Endometrial microvascular endothelial cells (primary cell): Measurements from ENCODE around the gene KLHL20. TPM values are rescaled to one million over a fixed set of nuclear protein-coding genes. Genes with fewer than 3 reads are reported as not detected.

Experiments used
- in situ Hi-C: cut with HindIII; loops from 2 replicates; pipeline ENCODE4 v1.10.0; 2017; ENCODE audit warnings: low sequenced_read_pairs, low pct_unique_long_range_greater_than_20kb; ENCODE audit errors: inconsistent ontology term
- total RNA-seq: library from RNA; depleted of rRNA; stranded (reverse); fragments of >200 nt; gene quantifications from one replicate; pipeline ENCODE4 v1.2.3, GENCODE V29; 2015; ENCODE audit errors: inconsistent ontology term

The KLHL20 gene
- total RNA-seq, 1 donor from 2014 or later, result 18.2 TPM

DNA sequence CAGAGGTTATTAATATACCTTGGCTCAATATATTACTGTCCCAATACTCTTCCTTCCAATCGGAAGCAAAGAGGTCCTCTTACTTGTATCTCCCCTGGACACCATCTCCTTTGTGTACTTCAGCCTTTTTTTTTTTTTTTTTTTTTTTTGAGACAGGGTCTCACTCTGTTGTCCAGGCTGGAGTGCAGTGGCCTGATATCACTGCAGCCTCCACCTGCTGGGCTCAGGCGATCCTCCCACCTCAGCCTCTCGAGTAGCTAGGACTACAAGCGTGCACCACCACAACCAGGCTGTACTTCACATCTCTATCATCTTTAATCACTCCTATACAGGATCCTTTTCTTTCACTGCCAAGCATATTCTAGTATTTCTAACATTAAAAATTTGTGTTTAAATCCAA, 106.9 kb downstream of the KLHL20 start:
- in situ Hi-C loops, result no loop called here

DNA sequence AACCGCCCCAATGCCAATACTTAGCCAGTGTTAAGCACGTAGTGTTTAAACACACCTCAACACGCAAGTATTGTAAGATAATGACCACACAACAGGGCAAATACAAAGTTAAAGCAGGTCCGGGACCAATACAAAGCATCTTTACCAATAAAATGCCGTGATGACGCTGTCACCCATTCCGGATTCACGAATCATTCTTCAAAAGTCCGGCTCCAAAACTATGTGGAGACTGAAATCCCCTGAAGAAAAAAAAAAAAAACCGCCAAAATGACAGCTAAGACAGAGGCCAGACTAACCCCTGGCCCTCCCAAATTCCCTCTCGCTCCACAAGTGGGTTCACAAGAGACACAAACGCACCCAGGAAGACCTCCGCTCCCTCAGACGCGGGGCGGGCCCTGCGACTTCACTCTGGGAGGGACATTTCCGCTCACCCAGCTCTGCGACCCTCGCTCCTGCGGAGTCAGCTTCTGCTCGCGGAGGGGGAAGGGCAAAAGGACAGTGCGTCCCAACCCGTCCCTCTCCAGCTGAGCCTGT, 109.1 kb downstream of the KLHL20 start:
- in situ Hi-C loops, result no loop called here

DNA sequence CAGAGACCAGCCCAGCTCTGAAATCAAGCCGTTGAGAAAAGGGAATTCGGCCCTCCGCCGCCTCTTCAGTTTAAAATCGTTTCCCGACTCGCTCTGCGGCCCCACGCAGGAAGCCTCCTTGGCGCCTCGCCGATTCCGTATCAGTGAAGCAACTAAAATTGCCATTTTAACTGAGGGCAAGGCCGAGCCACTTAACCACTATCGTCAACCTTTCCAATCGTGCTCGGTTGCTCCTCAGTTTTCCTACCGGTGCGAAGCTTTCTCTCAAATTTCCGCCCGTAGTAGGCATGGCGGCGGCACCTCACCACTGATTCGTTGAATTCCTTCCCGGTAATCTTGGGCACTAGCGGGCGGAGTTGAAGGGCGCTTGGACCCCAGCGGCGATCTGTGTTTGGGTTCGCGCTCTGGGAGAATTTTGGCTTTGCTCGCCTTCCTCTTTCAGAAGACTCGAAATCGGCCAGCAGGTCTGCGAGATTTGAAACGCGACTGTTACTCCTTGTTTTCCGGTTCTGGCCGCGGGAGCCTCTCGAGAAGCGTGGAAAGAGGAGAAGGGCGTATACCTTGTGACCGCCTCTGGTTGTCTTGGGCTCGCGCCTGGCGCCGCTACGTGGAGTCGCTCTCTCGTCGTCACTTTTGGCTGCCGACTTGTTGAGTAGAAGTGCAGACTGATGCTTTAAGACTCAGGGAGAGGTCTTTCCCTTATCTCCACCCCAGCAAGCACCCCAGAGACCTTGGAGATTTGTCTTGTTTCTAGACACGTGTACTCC, 109.7 kb downstream of the KLHL20 start, which contains the start of the genes CENPL and DARS2:
CENPL (minus strand) TSS at position 569 of the 767 bp plus-strand sequence. CDS start 13,584 bp downstream, outside the sequence.
DARS2 (plus strand) TSS at position 359 of the 767 bp plus-strand sequence. CDS start 557 bp downstream, outside the sequence.
- in situ Hi-C loops, result no loop called here

DNA sequence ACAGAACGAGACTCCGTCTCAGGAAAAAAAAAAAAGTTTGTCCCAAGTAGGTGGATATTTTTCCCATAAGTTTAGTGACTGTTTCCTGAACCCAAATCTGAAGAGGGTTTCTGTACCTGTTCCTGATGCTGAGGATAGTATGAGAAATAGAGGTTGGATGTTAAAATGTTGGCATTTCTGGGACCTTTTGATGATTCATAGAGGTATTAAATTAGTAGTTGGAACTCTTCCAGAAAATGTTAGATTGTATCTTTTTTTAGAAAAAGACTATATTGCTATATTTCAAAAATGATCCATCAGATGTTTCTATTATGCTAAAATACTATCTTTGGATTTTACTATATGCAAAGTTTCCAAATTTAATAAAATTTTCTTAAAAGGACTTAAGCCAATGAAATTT, 112.8 kb downstream of the KLHL20 start:
- in situ Hi-C loops, result no loop called here

DNA sequence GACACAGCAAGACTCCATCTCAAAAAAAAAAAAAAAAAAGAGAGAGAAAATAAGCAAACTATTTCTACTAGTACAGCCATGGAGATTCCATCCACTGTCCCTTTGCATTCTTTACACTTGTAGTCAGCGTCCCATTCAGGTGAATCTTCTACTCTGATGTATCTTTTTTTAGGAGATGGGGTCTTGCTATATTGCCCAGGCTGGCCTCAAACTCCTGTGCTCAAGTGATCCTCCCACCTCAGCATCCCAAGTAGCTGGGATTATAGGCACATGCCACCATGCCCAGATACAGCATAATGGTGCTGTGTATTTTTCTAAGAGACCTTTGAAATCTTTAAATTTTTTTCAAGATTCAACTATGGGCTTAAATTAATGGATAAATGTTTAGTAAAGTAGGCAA, 118.0 kb downstream of the KLHL20 start:
- in situ Hi-C loops, result no loop called here

Other genes starting within 250 kb of the KLHL20 start
- 289 TPM for gene PRDX6, start 237.6 kb upstream of the KLHL20 start, total RNA-seq
- gene SLC9C2, start 111.9 kb upstream of the KLHL20 start, total RNA-seq, result not detected
- not detected for gene TEX50, start 79.6 kb upstream of the KLHL20 start, total RNA-seq
- not detected for gene ANKRD45, start 45.1 kb upstream of the KLHL20 start, total RNA-seq
- gene DARS2, start 109.7 kb downstream of the KLHL20 start, total RNA-seq, result 37.4 TPM
- 19.7 TPM for gene CENPL, start 109.9 kb downstream of the KLHL20 start, total RNA-seq
- 283 TPM for gene GAS5, start 153.0 kb downstream of the KLHL20 start, total RNA-seq
- gene ZBTB37, start 153.4 kb downstream of the KLHL20 start, total RNA-seq, result 1.7 TPM
- not detected for gene SERPINC1, start 202.3 kb downstream of the KLHL20 start, total RNA-seq